ENCODE measurements around the gene UBE2G1.

UBE2G1 gene

GRCh38 chr17:4247361-4247970 is 119.0 kb downstream of the UBE2G1 start:
- DNase-seq (ENCODE audit: low spot score) = no peak

- DNase-seq (ENCODE audit: low spot score) = no peak
Measured at GRCh38 chr17:4246674-4247073, 119.8 kb downstream of the UBE2G1 start.

- no peak for DNase-seq (ENCODE audit: low spot score)
Measured at GRCh38 chr17:4241535-4241934, 124.9 kb downstream of the UBE2G1 start.

- DNase-seq (ENCODE audit: low spot score) = no peak
Measured at GRCh38 chr17:4236456-4236855, 130.0 kb downstream of the UBE2G1 start.

- DNase-seq (ENCODE audit: low spot score) = no peak
Measured at GRCh38 chr17:4235372-4236279, 130.8 kb downstream of the UBE2G1 start.

GRCh38 chr17:4234401-4234800 is 132.1 kb downstream of the UBE2G1 start:
- DNase-seq (ENCODE audit: low spot score) = no peak

GRCh38 chr17:4233668-4234258 is 132.7 kb downstream of the UBE2G1 start:
- no peak for DNase-seq (ENCODE audit: low spot score)

GRCh38 chr17:4232168-4232813 is 134.2 kb downstream of the UBE2G1 start:
- no peak for DNase-seq (ENCODE audit: low spot score)

- DNase-seq (ENCODE audit: low spot score) = no peak
Measured at GRCh38 chr17:4229627-4230541, 136.6 kb downstream of the UBE2G1 start.

GRCh38 chr17:4221899-4222659 is 144.4 kb downstream of the UBE2G1 start:
- no peak for DNase-seq (ENCODE audit: low spot score)

GRCh38 chr17:4221163-4221562 is 145.3 kb downstream of the UBE2G1 start:
- DNase-seq (ENCODE audit: low spot score) = no peak

GRCh38 chr17:4220655-4221054 is 145.8 kb downstream of the UBE2G1 start:
- DNase-seq (ENCODE audit: low spot score) = no peak
